Measurements from ENCODE around the gene F2RL2.

F2RL2 gene

DNA sequence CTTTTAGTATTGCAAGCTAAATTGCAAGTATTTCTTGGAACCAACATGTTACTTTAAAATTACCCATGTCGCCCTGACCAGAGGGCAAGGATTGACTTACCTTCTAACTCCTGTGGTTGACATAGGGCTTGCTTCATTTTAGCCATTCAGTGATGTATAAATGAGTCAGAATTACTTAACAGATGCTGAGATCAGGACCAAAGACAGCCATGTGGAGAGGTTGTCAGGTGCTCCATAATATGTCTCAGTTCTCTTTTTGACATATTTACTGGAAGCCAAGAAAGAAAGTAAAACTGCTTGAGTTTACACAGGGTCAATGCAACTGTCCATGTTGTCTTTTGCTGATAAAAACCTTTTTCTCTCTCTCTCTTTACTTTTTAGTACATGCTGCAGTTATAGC, 33.2 kb downstream of the F2RL2 start:
- DNase-seq (ENCODE audit: low read depth in 2 of 2, low spot score in 1 of 2) = no peak

GRCh38 chr5:76586531-76586930, 36.7 kb downstream of the F2RL2 start:
- DNase-seq (ENCODE audit: low read depth in 2 of 2, low spot score in 1 of 2) = no peak

GRCh38 chr5:76585783-76586217, 37.4 kb downstream of the F2RL2 start:
- DNase-seq (ENCODE audit: low read depth in 2 of 2, low spot score in 1 of 2) = no peak

DNA sequence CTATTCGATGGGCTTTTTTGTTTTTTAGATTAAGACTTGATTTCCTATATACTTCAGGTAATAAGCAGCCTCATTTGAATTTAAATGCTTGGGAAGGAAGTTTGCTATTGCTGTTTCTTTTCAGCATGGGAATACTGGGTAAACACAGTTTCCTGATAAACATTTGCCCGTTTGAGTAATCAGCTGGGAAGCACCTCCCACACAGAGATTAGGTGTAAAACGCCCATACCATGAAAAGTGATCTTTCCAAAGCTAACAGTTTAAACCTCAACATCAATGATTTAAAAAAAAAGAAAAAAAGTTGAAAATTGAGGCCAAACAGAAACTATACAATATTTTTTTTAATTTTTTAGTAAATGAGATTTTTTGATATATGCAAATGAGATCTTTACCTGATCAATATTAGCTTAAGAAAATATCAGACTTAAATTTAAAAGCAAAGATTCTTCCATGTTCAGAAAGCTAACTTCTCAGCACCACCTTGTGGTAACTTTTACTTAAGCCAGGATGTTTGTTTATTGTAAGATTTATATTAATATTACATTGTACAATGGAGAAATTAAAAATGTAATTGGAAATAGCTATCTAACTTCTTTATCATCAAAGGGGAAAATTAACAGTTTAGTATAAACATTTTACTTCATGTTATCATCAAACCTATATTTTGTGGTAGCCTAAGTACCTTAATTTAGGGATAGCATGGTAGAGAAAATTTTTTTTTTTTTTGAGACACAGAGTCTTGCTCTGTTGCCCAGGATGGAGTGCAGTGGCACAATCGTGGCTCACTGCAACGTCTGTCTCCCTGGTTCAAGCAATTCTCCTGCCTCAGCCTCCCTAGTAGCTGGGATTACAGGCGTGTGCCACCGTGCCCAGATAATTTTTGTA, 39.8 kb downstream of the F2RL2 start:
- DNase-seq (ENCODE audit: low read depth in 2 of 2, low spot score in 1 of 2) = no peak

GRCh38 chr5:76582230-76583162, 40.7 kb downstream of the F2RL2 start:
- no peak for DNase-seq (ENCODE audit: low read depth in 2 of 2, low spot score in 1 of 2)

DNA sequence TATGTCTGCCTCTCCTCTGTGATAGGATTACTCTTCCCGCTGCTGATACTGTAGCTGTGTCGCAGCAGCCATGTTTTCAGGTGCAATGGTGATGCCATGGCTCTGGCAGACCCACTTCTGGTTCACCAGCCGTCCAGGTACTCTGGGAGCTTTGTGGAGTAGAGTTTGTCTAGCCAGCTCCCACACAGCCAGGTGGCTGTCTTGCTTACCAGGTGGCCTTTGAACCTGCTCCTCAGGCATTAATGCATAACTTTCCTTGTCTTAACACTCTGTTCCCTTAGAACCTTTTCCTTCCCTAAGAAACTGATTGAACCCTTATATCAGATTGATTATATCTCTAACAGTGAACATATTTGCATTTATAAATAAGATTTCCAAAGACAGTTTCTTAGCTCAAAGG, 42.2 kb downstream of the F2RL2 start:
- DNase-seq (ENCODE audit: low read depth in 2 of 2, low spot score in 1 of 2) = no peak

DNA sequence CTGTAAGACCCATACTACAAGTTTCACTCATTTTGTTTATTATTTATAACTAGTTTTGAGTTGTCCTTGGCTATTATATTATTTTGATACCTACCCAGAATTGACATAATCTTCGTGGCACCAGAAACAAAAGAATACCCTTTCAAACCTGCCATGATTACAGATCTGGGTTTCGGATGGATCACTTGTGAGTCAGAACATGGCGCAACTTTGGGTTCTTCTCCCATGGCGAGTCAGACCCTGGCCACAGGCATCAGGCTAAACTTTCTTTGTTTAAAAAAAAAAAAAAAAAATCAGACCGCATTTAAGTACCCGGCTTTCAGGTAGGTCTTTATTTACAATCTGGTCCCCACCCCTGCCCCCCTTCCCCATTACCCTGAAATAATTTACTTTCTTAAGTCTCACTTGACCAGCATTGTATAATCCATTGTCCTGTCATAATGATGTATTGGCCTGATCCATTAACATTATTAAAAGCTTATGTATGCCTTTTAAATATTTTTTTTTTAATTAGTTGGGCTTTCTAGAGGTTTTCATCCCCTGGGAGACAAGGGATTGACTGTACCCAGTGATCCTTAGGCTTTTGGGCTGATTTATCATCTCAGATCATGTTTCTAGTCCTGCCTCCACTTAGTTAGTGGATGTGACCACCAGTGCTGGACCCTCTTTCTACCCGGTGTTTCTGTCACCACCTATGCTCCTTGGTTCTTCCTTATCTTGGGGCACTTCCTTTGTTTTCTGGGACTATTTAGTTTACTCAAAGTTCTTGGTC, 43.9 kb downstream of the F2RL2 start:
- DNase-seq (ENCODE audit: low read depth in 2 of 2, low spot score in 1 of 2) = no peak

GRCh38 chr5:76576996-76577395, 46.2 kb downstream of the F2RL2 start:
- no peak for DNase-seq (ENCODE audit: low read depth in 2 of 2, low spot score in 1 of 2)

DNA sequence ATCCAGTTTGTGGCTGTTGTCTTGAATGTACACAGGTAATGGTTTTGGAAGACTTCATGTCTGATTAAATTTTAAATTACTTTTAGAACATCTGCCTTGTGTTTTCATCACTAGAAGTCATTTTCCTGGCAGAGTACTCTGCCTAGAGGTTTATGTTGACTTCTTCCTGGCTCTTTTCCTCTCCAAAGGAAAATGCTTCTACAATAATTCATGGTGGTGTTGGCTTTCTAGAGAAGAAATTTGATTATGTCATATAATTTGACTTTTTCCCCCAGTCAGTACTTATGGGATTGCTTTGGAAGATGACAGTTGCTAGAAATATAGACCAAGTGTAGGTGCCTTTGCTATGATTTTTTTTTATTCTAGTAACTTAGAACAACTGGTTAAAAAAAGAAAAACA, 46.8 kb downstream of the F2RL2 start:
- no peak for DNase-seq (ENCODE audit: low read depth in 2 of 2, low spot score in 1 of 2)

GRCh38 chr5:76571559-76571958, 51.6 kb downstream of the F2RL2 start:
- DNase-seq (ENCODE audit: low read depth in 2 of 2, low spot score in 1 of 2) = no peak

- no peak for DNase-seq (ENCODE audit: low read depth in 2 of 2, low spot score in 1 of 2)
These were observed 53.0 kb downstream of the F2RL2 start for GRCh38 chr5:76570153-76570552.

Measured in stimulated activated CD8-positive, alpha-beta memory T cell treated with anti-CD3 and anti-CD28 coated beads, Interleukin-4, amount 100 ng/mL, for 1 hour (primary cell).